Iris pigment epithelial cell (primary cell): Measurements from ENCODE around the gene FAM222B.

Source experiments
- DNase-seq: peaks from one replicate; pipeline ENCODE4 v3.0.0-alpha.2; 2011; ENCODE audit warnings: low read depth

Gene FAM222B

DNA sequence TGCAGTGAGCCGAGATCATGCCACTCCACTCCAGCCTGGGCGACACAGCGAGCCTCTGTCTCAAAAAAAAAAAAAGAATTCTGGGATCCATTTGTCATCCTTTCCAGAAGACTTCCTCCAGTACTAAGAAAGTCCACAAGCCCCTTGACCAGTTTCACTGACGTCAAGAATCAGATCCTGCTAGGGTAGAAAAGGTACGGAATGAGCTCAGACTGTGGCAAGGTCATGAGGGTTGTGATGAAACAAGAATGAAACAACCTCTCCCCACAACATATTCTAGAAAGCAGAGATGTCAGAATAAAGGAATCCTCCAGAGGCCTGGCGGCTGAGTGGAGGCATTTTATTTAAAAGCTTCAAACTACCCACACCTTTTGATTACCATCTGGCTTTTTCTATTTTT is 68.9 kb downstream of the FAM222B start:
- peak; percentile 37 for DNase-seq

DNA sequence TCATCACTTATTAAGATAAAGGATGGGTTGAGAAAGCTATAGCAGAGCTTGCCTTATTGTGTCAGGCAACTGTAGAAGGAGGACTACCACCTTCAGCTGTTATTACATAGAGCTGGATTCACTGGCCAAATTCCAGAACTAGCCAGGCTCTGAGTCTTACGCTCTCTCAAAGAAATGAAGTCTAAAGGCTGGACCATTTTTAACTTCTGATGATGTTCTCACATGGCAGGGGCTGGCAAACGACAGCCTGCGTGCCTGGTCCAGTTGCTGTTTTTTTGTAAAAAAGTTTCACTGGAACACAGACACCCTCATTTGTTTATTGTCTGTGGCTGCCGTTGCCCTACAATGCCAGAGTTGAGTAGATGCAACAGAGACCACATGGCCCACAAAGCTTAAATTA is 77.6 kb downstream of the FAM222B start:
- DNase-seq, result no peak

GRCh38 chr17:28763804-28764266 is 78.8 kb downstream of the FAM222B start:
- DNase-seq, result peak; percentile 65

DNA sequence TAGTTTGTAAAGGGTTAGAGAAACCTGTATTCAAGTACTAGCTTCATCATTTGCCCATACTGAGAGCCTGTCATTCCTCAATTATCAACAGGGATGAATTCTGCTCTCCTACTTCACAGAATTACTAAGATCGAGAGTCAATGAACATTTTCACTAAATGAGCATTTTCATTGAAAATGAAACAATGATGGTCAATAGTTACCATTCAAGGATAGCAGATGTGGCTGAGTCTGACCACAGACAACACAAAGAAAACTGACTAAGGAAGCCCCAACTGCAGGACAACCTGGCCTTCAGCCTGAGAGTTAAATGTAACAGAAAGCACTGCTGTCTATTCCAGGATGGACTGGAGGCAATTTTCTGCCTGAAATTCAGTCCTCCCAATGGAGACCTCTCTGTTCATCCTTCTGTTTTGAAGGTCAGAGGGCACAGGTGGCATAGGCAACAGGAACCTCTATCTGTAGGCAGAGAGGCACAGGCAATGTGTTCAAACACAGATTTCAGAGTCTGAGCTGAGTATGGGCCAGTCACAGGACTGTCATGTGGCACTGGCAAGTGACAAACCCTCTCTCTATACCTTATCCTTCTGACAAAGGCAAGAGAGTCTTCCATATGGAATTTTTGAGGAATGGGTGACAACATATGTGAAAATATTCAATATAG is 79.3 kb downstream of the FAM222B start:
- no peak for DNase-seq

DNA sequence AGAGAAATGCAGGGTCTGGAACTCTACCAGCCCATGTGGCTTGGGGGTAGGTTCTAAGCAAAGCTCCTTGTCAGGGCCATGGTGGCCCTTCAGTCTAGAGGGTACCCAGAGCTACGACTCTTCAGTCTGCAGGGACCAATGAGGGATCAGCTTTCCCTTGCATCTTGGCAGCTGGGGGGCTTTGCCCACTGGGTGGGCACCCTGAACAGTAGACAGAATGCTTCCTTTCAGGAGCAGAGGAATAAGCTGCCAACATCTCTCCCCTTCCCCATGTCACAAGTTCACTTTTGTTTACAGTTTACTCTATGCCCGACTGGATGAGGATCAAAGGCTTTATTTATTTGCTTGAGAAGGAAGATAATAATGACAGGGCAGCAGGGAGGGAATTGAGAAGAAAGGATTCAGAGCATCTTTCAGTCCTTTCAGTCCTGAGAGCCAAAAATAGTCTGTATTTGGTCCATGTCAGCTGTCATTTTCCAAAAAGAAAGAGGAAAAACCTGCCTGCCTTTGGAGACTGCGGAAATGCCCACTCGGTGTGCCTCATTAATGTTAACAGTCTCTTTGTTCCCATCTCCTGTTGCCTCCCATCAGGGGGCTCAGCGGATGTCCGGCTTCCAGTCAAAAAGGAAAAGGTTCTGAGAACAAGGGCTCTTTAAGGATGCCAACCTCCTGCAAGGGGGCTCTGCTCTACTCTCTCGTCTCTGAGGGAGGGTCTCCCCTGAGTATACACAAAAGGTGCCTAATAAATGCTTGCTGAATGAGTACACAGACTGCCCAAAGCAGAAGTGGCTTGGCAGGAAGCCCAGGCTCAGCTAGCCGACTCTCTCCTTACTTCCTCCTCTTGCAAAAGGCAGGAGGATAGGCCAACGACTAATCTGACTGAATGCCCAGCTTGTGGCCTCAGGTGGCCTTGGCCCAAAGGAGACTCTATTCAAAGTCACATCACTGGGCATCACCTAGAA is 81.7 kb downstream of the FAM222B start:
- DNase-seq, result peak; percentile 81

DNA sequence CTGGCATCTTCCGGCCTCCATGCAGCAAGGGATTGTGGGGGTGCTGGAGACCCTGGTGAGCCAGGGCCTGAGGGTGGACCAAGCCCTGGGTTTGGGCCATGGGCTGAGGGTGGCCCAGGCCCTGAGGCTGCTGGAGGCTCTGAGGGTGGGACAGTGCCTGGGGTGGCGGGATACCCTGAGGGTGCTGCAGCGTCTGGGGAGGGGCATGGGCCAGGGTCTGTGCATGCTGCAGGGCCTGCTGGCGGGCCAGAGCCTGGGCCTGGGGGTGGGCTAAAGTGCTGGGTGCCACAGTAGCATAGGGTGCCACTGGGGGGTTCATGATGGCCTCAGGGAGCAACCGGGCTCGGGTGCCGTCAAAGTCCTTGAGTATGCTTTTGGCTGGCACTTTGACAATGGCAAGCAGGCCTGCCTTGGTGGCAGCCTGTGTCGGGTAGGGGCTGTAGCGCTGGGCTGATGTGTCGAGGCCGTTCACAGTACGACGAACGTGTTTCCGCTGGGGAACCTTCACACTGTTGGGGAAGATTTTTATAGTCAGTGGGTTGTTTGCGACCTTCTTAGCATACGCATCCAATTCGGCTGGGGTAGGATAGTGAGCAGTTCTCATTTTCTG is 83.2 kb downstream of the FAM222B start:
- DNase-seq, result no peak

- no peak for DNase-seq
These were observed 84.0 kb downstream of the FAM222B start for GRCh38 chr17:28758411-28759121.

GRCh38 chr17:28756049-28756804 is 86.4 kb downstream of the FAM222B start:
- DNase-seq, result no peak

- DNase-seq, result no peak
These were observed 87.1 kb downstream of the FAM222B start for GRCh38 chr17:28755486-28755885.

DNA sequence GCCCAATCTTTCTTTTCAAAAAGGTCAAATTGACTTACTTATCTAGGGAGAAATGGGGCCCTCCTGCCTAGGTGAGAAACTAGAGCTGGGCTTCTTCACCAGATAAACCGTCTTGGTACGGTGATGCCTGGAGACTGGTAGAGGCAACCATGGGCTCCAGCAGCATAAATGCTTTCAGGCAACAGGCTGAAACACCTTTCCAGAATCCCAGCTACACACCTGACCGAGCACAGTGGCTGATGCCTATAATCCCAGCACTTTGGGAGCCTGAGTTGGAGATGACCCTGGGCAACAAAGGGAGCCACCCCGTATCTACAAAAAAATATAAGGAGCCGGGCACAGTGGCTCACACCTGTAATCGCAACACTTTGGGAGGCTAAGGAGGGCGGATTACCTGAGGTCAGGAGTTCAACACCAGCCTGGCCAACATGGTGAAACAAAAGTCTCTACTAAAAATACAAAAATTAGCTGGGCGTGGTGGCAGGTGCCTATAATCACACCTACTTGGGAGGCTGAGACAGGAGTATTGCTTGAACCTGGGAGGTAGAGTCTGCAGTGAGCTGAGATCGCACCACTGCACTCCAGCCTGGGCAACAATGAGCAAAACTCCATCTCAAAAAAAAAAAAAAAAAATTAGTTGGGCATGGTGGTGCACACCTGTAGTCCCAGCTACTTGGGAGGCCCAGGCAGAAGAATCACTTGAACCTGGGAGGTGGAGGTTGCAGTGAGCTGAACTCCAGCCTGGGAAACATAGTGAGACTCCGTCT is 90.8 kb downstream of the FAM222B start:
- no peak for DNase-seq

DNA sequence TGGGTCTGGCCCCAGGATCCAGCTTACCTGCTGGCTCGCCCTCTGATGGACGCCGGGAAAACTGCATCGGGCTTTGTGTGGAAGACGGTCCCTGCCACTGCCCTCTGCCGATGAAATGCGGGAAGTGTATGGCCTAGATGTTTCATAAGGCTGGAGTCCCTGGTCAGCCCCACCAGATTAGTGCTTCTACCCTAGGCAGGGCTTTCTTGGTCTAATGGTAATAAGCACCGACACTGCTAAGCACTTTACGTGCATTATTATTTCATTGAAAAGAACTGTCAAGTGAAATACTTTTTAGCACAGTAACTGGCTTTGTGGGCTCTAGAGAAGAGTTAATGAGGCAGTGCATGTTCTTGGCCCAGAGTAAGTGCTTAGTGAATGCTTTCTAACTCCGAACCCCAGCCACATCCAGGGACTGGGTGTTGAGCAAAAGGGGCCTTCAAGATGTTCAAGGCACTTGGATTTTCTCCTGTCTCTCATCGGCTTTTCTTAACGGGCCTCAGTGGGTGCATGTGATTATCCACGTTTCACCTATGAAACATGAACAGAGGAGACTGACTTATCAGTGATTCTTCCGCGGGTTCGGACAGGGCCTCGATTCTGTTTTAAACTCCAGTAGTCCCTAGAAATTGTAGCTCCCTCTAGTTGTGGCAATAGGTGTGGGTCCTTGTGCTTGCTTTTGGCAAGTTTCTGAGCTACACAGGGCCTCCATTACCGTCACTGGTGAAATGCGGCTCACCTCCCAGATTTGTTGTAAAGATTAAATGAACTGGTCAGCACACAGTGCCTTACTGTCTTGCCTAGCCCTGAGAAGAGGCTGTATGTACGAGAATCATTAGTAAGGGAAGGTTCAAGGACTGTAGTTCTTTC is 92.2 kb downstream of the FAM222B start:
- DNase-seq, result peak; percentile 92

GRCh38 chr17:28749516-28750177 is 92.9 kb downstream of the FAM222B start:
- DNase-seq, result no peak

- DNase-seq, result no peak
These were observed 93.6 kb downstream of the FAM222B start for GRCh38 chr17:28748852-28749515.

- no peak for DNase-seq
These were observed 94.5 kb downstream of the FAM222B start for GRCh38 chr17:28747801-28748750.

- DNase-seq, result no peak
These were observed 95.4 kb downstream of the FAM222B start for GRCh38 chr17:28747051-28747691.

- DNase-seq, result peak; percentile 26
These were observed 96.0 kb downstream of the FAM222B start for GRCh38 chr17:28746611-28747050.
